Stimulated activated CD4-positive, alpha-beta T cell treated with anti-CD3 and anti-CD28 coated beads, TNF-alpha, amount 100 ng/mL, for 4 hours (primary cell): ENCODE results near the gene DISP2.
A peak's percentile ranks its signal among the peaks of the same experiment; 100 is the strongest.

Source experiments
- DNase-seq, 3 experiments: peaks; one replicate each; pipeline ENCODE4 v3.0.0-alpha.2; 2020; ENCODE audit warnings: low read depth in 3 of 3

The DISP2 gene

GRCh38 chr15:40421246-40422157 lies 63.5 kb downstream of the DISP2 start:
- peak; percentile 70 to 75 (median 70) for DNase-seq

GRCh38 chr15:40424483-40425115 lies 66.6 kb downstream of the DISP2 start:
- no peak for DNase-seq

GRCh38 chr15:40425681-40426080 lies 67.7 kb downstream of the DISP2 start:
- no peak for DNase-seq

- no peak for DNase-seq
Measured at GRCh38 chr15:40427188-40427587, 69.2 kb downstream of the DISP2 start.

GRCh38 chr15:40428185-40428584 lies 70.2 kb downstream of the DISP2 start:
- DNase-seq: no peak
